ENCODE measurements around the gene SAMM50.

GRCh38 chr22:44002324-44002723 lies 47.1 kb downstream of the SAMM50 start:
- no peak for TF ChIP-seq CTCF (IDR thresholded peaks at IDR 0.05)
- no peak for TF ChIP-seq POLR2A (IDR thresholded peaks at IDR 0.05)
- no peak for TF ChIP-seq POLR2AphosphoS5 (IDR thresholded peaks at IDR 0.05; ENCODE audit: insufficient read depth in 1 of 2, low read depth in 1 of 2)
